ENCODE results near the gene CD38.

DNA sequence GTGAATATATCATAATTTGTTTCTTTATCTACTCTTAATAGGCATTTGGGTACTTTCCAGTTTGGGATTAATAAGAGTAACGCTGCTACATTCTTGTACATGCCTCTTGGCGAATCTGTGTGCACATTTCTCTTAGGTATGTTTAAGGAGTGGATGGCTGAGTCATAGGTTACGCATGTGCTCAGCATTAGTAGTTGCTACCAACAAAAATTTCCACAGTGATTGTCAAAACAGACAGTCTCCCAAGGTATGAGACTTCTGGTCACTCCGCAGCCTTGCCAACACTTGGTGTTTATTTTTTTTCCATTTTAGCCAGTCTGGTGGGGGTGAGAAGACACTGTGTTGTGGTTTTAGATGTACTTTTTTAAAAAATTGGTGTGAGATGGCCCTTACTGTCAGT lies 115.8 kb downstream of the CD38 start:
- TF ChIP-seq, protein P1, sequence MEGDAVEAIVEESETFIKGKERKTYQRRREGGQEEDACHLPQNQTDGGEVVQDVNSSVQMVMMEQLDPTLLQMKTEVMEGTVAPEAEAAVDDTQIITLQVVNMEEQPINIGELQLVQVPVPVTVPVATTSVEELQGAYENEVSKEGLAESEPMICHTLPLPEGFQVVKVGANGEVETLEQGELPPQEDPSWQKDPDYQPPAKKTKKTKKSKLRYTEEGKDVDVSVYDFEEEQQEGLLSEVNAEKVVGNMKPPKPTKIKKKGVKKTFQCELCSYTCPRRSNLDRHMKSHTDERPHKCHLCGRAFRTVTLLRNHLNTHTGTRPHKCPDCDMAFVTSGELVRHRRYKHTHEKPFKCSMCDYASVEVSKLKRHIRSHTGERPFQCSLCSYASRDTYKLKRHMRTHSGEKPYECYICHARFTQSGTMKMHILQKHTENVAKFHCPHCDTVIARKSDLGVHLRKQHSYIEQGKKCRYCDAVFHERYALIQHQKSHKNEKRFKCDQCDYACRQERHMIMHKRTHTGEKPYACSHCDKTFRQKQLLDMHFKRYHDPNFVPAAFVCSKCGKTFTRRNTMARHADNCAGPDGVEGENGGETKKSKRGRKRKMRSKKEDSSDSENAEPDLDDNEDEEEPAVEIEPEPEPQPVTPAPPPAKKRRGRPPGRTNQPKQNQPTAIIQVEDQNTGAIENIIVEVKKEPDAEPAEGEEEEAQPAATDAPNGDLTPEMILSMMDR (tag by site-specific recombination; IDR thresholded peaks at IDR 0.05) = no peak
- TF ChIP-seq, protein P2, sequence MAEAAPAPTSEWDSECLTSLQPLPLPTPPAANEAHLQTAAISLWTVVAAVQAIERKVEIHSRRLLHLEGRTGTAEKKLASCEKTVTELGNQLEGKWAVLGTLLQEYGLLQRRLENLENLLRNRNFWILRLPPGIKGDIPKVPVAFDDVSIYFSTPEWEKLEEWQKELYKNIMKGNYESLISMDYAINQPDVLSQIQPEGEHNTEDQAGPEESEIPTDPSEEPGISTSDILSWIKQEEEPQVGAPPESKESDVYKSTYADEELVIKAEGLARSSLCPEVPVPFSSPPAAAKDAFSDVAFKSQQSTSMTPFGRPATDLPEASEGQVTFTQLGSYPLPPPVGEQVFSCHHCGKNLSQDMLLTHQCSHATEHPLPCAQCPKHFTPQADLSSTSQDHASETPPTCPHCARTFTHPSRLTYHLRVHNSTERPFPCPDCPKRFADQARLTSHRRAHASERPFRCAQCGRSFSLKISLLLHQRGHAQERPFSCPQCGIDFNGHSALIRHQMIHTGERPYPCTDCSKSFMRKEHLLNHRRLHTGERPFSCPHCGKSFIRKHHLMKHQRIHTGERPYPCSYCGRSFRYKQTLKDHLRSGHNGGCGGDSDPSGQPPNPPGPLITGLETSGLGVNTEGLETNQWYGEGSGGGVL (tag by site-specific recombination; IDR thresholded peaks at IDR 0.05) = no peak
- TF ChIP-seq ZNF777 (tag by site-specific recombination; IDR thresholded peaks at IDR 0.05; ENCODE audit: borderline replicate concordance) (no peak), ZNF654 (tag by site-specific recombination; IDR thresholded peaks at IDR 0.05; ENCODE audit: low read depth) (no peak), ZNF664 (tag by site-specific recombination; IDR thresholded peaks at IDR 0.05) (no peak), ZFP41 (tag by site-specific recombination; IDR thresholded peaks at IDR 0.05; ENCODE audit: borderline replicate concordance) (no peak), ZNF10 (tag by site-specific recombination; IDR thresholded peaks at IDR 0.05) (no peak), ZEB2 (tag by site-specific recombination; IDR thresholded peaks at IDR 0.05) (no peak), ZNF24 (tag by site-specific recombination; IDR thresholded peaks at IDR 0.05) (no peak), ZNF558 (tag by site-specific recombination; IDR thresholded peaks at IDR 0.05) (no peak), ZBTB7A (tag by site-specific recombination; IDR thresholded peaks at IDR 0.05; ENCODE audit: low read depth) (no peak)
- TF ChIP-seq, protein P3, sequence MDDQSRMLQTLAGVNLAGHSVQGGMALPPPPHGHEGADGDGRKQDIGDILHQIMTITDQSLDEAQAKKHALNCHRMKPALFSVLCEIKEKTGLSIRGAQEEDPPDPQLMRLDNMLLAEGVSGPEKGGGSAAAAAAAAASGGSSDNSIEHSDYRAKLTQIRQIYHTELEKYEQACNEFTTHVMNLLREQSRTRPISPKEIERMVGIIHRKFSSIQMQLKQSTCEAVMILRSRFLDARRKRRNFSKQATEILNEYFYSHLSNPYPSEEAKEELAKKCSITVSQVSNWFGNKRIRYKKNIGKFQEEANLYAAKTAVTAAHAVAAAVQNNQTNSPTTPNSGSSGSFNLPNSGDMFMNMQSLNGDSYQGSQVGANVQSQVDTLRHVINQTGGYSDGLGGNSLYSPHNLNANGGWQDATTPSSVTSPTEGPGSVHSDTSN (CRISPR knock-in tag; IDR thresholded peaks at IDR 0.05) = no peak
- TF ChIP-seq, protein P4, sequence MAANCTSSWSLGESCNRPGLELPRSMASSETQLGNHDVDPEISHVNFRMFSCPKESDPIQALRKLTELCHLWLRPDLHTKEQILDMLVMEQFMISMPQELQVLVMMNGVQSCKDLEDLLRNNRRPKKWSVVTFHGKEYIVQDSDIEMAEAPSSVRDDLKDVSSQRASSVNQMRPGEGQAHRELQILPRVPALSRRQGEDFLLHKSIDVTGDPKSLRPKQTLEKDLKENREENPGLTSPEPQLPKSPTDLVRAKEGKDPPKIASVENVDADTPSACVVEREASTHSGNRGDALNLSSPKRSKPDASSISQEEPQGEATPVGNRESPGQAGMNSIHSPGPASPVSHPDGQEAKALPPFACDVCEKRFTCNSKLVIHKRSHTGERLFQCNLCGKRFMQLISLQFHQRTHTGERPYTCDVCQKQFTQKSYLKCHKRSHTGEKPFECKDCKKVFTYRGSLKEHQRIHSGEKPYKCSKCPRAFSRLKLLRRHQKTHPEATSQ (tag by site-specific recombination; IDR thresholded peaks at IDR 0.05) = no peak

All from HEK293 (cell line).